Tongue (tissue), 2 donors: ENCODE measurements around the gene DAP3. TPM values are rescaled to one million over a fixed set of nuclear protein-coding genes. Genes with fewer than 3 reads are reported as not detected.
A peak's percentile ranks its signal among the peaks of the same experiment; 100 is the strongest.
"Not testable (repeated sequence)": the region's sequence is repeated elsewhere in the genome, so short reads cannot be mapped to it uniquely, and the experiment has no call there.

Experiments
- DNase-seq: peaks from one replicate; pipeline ENCODE4 v3.0.0-alpha.2; 2015
- total RNA-seq: library from RNA; depleted of rRNA; stranded (reverse); fragments of >200 nt; gene quantifications from one replicate; pipeline ENCODE4 v1.2.3, GENCODE V29; 2014

Gene DAP3
- total RNA-seq, 1 donor from 2014 or later, result 78.6 TPM

- DNase-seq, result not testable (repeated sequence)
Observed at GRCh38 chr1:155687705-155688323, 1.1 kb upstream of the DAP3 start.

GRCh38 chr1:155688324-155689080 is 389 bp upstream of the DAP3 start, which contains the start of gene YY1AP1:
YY1AP1 (minus strand) TSS chr1:155688774; CDS start chr1:155680436, 8,338 bp downstream.
- DNase-seq, result peak; percentile 97

GRCh38 chr1:155691992-155692528 is 3.2 kb downstream of the DAP3 start:
- DNase-seq, result no peak

GRCh38 chr1:155694167-155694566 is 5.3 kb downstream of the DAP3 start:
- DNase-seq, result no peak

- peak; percentile 18 for DNase-seq
Observed at GRCh38 chr1:155695072-155695471, 6.2 kb downstream of the DAP3 start.

GRCh38 chr1:155695608-155696007 is 6.7 kb downstream of the DAP3 start:
- no peak for DNase-seq

GRCh38 chr1:155696524-155696923 is 7.6 kb downstream of the DAP3 start:
- DNase-seq, result no peak

GRCh38 chr1:155697046-155697445 is 8.2 kb downstream of the DAP3 start:
- DNase-seq, result no peak

- not testable (repeated sequence) for DNase-seq
Observed at GRCh38 chr1:155697616-155698015, 8.7 kb downstream of the DAP3 start.

GRCh38 chr1:155698382-155699038 is 9.6 kb downstream of the DAP3 start:
- DNase-seq, result no peak

- not testable (repeated sequence) for DNase-seq
Observed at GRCh38 chr1:155699062-155699461, 10.2 kb downstream of the DAP3 start.

- not testable (repeated sequence) for DNase-seq
Observed at GRCh38 chr1:155701675-155702074, 12.8 kb downstream of the DAP3 start.

- no peak for DNase-seq
Observed at GRCh38 chr1:155703216-155703615, 14.3 kb downstream of the DAP3 start.

- DNase-seq, result not testable (repeated sequence)
Observed at GRCh38 chr1:155704414-155704813, 15.5 kb downstream of the DAP3 start.

GRCh38 chr1:155706139-155706538 is 17.2 kb downstream of the DAP3 start:
- DNase-seq, result no peak

GRCh38 chr1:155709391-155709790 is 20.5 kb downstream of the DAP3 start:
- no peak for DNase-seq

GRCh38 chr1:155711457-155711856 is 22.6 kb downstream of the DAP3 start:
- DNase-seq, result not testable (repeated sequence)

- DNase-seq, result not testable (repeated sequence)
Observed at GRCh38 chr1:155712636-155713035, 23.7 kb downstream of the DAP3 start.

GRCh38 chr1:155713075-155713474 is 24.2 kb downstream of the DAP3 start:
- no peak for DNase-seq

GRCh38 chr1:155715056-155715455 is 26.2 kb downstream of the DAP3 start:
- not testable (repeated sequence) for DNase-seq

GRCh38 chr1:155715777-155716176 is 26.9 kb downstream of the DAP3 start:
- no peak for DNase-seq

- DNase-seq, result no peak
Observed at GRCh38 chr1:155717041-155717440, 28.1 kb downstream of the DAP3 start.
